ENCODE data around the gene GJB4.
"Not testable (repeated sequence)": the region's sequence is repeated elsewhere in the genome, so short reads cannot be mapped to it uniquely, and the experiment has no call there.

GJB4 gene

DNA sequence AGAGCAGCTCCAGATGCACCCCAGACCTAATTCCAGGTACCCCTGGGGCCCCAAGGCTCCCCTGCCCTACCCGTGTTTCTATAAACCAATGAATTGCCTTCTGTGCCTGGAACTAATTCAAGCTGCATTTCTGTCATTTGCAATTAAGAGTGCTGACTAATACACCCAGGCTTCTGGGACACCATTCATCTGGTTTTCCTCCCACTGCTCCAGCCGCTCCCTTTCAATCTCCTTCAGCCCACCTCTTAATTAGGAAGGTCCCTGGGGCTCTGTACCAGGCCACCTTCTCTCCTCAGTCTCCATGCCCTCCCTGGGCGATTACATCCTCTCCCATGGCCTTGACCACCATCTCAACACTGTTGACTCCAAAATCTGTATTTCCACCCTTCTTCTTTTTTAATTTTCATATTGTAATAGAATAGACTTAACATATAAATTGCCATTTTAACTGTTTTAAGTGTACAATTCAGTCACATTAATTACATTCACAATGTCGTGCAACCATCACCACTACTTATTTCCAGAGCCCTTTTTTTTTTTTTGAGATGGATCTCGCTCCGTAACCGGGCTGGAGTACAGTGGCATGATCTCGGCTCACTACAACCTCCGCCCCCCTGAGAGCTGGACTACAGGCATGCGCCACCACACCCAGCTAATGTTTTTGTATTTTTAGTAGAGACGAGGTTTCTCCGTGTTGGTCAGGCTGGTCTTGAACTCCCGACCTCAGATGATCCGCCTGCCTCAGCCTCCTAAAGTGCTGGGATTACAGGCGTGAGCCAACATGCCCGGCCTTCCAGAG, 12.2 kb downstream of the GJB4 start:
- Histone ChIP-seq H3K27ac (replicated peaks) (no peak overlapping the region), H3K27me3 (ENCODE audit: insufficient read depth, poor library complexity, severe bottlenecking) (no peaks in the 10 kb centered on the region), H3K4me3 (replicated peaks; ENCODE audit: insufficient read depth, low read length) (no peak overlapping the region)
- TF ChIP-seq, protein P1, sequence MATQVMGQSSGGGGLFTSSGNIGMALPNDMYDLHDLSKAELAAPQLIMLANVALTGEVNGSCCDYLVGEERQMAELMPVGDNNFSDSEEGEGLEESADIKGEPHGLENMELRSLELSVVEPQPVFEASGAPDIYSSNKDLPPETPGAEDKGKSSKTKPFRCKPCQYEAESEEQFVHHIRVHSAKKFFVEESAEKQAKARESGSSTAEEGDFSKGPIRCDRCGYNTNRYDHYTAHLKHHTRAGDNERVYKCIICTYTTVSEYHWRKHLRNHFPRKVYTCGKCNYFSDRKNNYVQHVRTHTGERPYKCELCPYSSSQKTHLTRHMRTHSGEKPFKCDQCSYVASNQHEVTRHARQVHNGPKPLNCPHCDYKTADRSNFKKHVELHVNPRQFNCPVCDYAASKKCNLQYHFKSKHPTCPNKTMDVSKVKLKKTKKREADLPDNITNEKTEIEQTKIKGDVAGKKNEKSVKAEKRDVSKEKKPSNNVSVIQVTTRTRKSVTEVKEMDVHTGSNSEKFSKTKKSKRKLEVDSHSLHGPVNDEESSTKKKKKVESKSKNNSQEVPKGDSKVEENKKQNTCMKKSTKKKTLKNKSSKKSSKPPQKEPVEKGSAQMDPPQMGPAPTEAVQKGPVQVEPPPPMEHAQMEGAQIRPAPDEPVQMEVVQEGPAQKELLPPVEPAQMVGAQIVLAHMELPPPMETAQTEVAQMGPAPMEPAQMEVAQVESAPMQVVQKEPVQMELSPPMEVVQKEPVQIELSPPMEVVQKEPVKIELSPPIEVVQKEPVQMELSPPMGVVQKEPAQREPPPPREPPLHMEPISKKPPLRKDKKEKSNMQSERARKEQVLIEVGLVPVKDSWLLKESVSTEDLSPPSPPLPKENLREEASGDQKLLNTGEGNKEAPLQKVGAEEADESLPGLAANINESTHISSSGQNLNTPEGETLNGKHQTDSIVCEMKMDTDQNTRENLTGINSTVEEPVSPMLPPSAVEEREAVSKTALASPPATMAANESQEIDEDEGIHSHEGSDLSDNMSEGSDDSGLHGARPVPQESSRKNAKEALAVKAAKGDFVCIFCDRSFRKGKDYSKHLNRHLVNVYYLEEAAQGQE (IDR thresholded peaks at IDR 0.05; ENCODE audit: insufficient replicate concordance, low read depth) = no peak
- TF ChIP-seq POLR2AphosphoS5 (IDR thresholded peaks at IDR 0.05; ENCODE audit: low read depth) (no peak), SPI1 (IDR thresholded peaks at IDR 0.05; ENCODE audit: borderline replicate concordance, low read depth) (no peak), GABPA (IDR thresholded peaks at IDR 0.05; ENCODE audit: low read depth) (no peak)
- TF ChIP-seq, protein P2, sequence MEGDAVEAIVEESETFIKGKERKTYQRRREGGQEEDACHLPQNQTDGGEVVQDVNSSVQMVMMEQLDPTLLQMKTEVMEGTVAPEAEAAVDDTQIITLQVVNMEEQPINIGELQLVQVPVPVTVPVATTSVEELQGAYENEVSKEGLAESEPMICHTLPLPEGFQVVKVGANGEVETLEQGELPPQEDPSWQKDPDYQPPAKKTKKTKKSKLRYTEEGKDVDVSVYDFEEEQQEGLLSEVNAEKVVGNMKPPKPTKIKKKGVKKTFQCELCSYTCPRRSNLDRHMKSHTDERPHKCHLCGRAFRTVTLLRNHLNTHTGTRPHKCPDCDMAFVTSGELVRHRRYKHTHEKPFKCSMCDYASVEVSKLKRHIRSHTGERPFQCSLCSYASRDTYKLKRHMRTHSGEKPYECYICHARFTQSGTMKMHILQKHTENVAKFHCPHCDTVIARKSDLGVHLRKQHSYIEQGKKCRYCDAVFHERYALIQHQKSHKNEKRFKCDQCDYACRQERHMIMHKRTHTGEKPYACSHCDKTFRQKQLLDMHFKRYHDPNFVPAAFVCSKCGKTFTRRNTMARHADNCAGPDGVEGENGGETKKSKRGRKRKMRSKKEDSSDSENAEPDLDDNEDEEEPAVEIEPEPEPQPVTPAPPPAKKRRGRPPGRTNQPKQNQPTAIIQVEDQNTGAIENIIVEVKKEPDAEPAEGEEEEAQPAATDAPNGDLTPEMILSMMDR (IDR thresholded peaks at IDR 0.05; ENCODE audit: insufficient read depth, low read length) = no peak
- DNase-seq (ENCODE audit: low read depth in 1 of 2, low spot score in 1 of 2) = no peak

DNA sequence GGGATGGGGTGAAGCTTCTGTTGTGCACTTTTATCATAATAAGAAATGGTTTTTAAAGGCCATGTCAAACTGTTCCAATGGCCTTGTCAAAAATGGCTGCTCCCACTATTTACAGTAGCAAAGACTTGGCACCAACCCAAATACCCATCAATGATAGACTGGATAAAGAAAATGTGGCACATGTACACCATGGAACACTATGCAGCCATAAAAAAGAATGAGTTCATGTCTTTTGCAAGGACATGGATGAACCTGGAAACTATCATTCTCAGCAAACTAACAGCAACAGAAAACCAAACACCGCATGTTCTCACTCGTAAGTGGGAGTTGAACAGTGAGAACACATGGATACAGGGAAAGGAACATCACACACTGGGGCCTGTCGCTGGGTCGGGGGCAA, 13.6 kb downstream of the GJB4 start:
- not testable (repeated sequence) for H3K27ac ChIP-seq (replicated peaks); DNase-seq (ENCODE audit: low read depth in 1 of 2, low spot score in 1 of 2); H3K27me3 ChIP-seq (ENCODE audit: insufficient read depth, poor library complexity, severe bottlenecking); H3K4me3 ChIP-seq (replicated peaks; ENCODE audit: insufficient read depth, low read length)

DNA sequence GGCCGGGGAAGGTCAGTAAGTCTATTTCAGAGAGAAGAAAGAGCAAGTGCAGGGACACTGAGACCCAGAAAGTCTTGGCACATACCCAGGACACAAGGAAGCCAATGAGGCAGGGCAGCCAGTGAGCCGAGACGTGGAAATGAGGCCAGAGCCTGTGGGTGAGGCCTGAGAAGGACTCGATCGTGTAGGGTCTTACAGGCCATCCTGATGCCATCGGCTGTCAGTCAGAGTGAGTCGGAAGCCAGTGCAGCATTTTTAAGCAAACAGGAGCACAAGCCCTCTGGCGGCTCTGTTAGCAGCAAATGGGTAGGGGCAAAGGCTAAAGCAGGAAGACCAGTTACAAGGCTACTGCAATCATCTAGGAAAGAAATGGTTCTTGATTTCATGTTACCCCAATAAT, 15.4 kb downstream of the GJB4 start:
- TF ChIP-seq, protein P1 (IDR thresholded peaks at IDR 0.05; ENCODE audit: insufficient replicate concordance, low read depth) = no peak
- TF ChIP-seq POLR2AphosphoS5 (IDR thresholded peaks at IDR 0.05; ENCODE audit: low read depth) = no peak
- no peak for TF ChIP-seq SPI1 (IDR thresholded peaks at IDR 0.05; ENCODE audit: borderline replicate concordance, low read depth)
- no peak for TF ChIP-seq GABPA (IDR thresholded peaks at IDR 0.05; ENCODE audit: low read depth)
- TF ChIP-seq, protein P2 (IDR thresholded peaks at IDR 0.05; ENCODE audit: insufficient read depth, low read length) = no peak
- no peak for DNase-seq (ENCODE audit: low read depth in 1 of 2, low spot score in 1 of 2)
- Histone ChIP-seq H3K27me3 (ENCODE audit: insufficient read depth, poor library complexity, severe bottlenecking) (no peaks in the 10 kb centered on the region), H3K4me3 (replicated peaks; ENCODE audit: insufficient read depth, low read length) (no peak overlapping the region), H3K27ac (replicated peaks) (no peak overlapping the region)

DNA sequence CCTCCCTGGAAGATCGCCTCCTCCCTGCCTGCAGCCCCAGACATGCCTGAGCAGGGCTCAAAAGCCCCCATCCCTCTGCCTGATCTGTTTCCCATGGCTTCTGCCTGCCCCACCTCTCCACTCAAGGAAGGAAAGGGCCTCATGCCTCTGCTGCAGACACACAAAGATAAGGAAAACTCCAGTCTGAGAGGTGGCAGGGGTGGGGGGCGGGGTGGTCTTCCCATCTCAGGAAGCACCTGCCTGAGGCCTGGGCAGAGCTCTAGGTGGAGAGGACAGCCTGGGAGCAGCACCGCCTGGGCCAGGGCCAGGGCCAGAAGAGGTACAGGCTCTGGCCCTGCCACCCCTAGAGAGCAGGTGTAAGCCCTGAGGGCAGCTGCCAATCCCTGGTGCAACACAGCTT, 17.4 kb downstream of the GJB4 start:
- no peak for DNase-seq (ENCODE audit: low read depth in 1 of 2, low spot score in 1 of 2)
- no peak for TF ChIP-seq SPI1 (IDR thresholded peaks at IDR 0.05; ENCODE audit: borderline replicate concordance, low read depth)
- H3K27ac ChIP-seq (replicated peaks) = no peak overlapping the region
- peaks cover 12% of the 10 kb centered on the region for H3K27me3 ChIP-seq (ENCODE audit: insufficient read depth, poor library complexity, severe bottlenecking)
- H3K4me3 ChIP-seq (replicated peaks; ENCODE audit: insufficient read depth, low read length) = no peak overlapping the region
